Epithelial cell of esophagus (primary cell): ENCODE data around the gene NTM.
A peak's percentile ranks its signal among the peaks of the same experiment; 100 is the strongest.

ENCODE experiments used
- DNase-seq: peaks from one replicate; pipeline ENCODE4 v3.0.0; 2010; ENCODE audit warnings: low read depth
- H3K4me3 ChIP-seq: 2 replicates; pipeline ENCODE4 v1.5.1; 2011; ENCODE audit warnings: mild to moderate bottlenecking, low read length, control low read depth
- TF ChIP-seq, protein P1 (sequence below): IDR thresholded peaks from 2 replicates; pipeline ENCODE4 v1.5.1; 2011; ENCODE audit warnings: low read depth, mild to moderate bottlenecking, low read length, control low read depth, inconsistent platforms; ENCODE audit not compliant: insufficient read depth; ENCODE audit errors: missing control alignments

The NTM gene

DNA sequence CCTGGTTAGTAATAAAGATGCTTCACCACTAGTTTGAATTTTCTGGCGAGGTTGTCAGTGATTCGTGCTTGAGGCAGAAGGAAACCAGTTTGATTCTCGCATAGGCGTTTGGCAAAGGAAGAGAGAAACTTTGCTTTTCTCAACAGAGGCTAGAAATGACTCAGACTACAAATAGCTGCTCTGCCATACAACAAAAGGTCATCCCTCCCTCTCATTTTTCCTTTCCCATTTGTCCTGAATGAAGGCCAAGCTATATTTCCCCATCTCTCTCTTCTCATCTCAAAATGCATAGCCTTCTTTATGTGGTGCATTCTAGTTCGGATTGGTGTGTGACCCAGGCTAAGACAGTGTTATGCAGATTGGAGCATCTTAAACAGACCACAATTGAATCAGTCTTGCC is 741.4 kb downstream of the NTM start:
- no peak overlapping the region for H3K4me3 ChIP-seq
- DNase-seq = peak; percentile 82
- TF ChIP-seq, protein P1, sequence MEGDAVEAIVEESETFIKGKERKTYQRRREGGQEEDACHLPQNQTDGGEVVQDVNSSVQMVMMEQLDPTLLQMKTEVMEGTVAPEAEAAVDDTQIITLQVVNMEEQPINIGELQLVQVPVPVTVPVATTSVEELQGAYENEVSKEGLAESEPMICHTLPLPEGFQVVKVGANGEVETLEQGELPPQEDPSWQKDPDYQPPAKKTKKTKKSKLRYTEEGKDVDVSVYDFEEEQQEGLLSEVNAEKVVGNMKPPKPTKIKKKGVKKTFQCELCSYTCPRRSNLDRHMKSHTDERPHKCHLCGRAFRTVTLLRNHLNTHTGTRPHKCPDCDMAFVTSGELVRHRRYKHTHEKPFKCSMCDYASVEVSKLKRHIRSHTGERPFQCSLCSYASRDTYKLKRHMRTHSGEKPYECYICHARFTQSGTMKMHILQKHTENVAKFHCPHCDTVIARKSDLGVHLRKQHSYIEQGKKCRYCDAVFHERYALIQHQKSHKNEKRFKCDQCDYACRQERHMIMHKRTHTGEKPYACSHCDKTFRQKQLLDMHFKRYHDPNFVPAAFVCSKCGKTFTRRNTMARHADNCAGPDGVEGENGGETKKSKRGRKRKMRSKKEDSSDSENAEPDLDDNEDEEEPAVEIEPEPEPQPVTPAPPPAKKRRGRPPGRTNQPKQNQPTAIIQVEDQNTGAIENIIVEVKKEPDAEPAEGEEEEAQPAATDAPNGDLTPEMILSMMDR = no peak

DNA sequence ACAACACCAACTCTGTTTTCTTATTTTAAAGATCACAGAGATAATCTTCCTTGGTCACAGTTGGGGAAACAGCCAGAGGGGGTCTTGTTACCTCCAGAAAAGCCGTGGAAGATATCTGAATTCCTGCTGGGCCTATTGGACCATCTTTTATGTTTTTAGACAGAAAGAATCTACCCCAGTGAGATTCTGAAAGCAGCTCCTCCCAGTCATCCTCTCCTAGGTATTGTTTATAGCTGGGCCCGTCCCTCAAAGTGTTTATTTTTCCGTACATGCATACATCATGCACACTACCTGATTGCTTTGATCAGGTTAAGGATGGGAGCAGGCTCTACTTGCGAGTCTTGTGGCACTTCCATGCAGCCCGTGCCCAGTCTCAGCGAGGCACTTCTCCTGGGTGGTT is 742.4 kb downstream of the NTM start:
- TF ChIP-seq, protein P1 = no peak
- H3K4me3 ChIP-seq = no peak overlapping the region
- DNase-seq = no peak

- no peak overlapping the region for H3K4me3 ChIP-seq
- DNase-seq = peak; percentile 57
- TF ChIP-seq, protein P1 = peak; percentile 62
These were observed 743.8 kb downstream of the NTM start for GRCh38 chr11:132114185-132114584.

DNA sequence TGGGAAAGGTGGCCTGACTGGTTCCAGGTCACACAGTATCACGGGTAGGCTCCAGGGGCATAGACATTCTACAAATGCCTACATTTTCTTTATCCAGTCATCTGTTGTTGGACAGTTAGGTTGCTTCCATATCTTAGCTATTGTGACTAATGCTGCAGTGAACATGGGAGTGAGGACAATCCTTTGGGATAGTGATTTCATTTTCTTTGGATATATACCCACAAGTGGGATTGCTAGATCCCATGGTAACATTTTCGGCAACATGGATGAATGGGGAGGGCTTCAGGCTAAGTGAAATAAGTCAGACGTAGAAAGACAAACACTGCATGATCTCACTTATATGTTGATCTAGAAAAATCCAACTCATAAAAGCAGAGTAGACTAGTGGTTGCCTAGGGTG is 744.3 kb downstream of the NTM start:
- TF ChIP-seq, protein P1 = no peak
- H3K4me3 ChIP-seq = no peak overlapping the region
- no peak for DNase-seq

DNA sequence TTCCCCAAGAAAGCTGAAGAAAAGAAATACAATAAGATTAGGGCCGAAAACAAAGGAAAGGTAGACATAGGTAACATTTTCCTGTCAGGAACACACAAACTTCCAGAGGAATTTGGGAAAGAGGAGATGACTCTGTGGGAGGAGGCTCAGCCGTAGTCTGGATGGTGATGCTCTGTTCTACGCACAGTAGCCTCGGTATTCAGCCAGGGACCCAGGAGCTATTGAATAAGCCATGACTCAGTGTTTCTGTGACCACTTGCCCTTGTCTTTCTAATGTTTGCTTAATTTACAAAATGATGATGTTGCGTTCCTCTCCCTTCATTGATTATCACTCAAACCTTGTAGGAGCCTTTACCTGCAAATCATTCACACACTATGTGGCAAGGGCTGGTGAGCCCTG is 745.0 kb downstream of the NTM start:
- TF ChIP-seq, protein P1 = no peak
- DNase-seq = peak; percentile 58
- no peak overlapping the region for H3K4me3 ChIP-seq

GRCh38 chr11:132116516-132116915 is 746.1 kb downstream of the NTM start:
- no peak for DNase-seq
- H3K4me3 ChIP-seq = no peak overlapping the region
- TF ChIP-seq, protein P1 = no peak

DNA sequence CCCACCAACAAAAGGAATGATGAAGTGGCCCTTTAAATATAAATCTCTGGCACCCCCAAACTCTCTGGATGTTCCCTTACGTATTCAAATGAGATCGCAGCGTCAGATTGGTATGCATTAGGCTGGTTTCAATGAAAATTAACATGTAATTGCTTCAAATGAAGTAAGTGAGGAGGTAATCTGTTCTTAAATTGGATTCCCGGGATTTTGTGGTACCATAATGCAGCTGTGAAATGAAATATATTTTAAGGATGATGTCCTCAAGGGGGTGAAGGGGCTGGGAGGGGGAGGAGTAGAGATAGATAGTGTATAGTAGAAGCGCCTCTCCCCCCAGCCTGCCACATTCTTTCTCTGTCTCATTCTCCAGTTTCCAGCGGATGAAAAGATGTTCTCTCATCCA is 748.2 kb downstream of the NTM start:
- TF ChIP-seq, protein P1 = no peak
- H3K4me3 ChIP-seq = no peak overlapping the region
- no peak for DNase-seq
